Loucy (cell line): ENCODE results near the gene NAGLU.

Source experiments
- EZH2phosphoT487 ChIP-seq: fragments of 200-600 bp; IDR thresholded peaks from 2 replicates; pipeline ENCODE4 v1.6.1; 2018; ENCODE audit warnings: antibody characterized with exemption, mild to moderate bottlenecking, moderate library complexity, borderline replicate concordance
- TF ChIP-seq, protein P1 (sequence below): fragments of 200-600 bp; sonication (generic); conservative IDR thresholded peaks from 2 replicates; pipeline ENCODE4 v1.5.1; 2014; ENCODE audit warnings: mild to moderate bottlenecking, antibody characterized with exemption, low read length

DNA sequence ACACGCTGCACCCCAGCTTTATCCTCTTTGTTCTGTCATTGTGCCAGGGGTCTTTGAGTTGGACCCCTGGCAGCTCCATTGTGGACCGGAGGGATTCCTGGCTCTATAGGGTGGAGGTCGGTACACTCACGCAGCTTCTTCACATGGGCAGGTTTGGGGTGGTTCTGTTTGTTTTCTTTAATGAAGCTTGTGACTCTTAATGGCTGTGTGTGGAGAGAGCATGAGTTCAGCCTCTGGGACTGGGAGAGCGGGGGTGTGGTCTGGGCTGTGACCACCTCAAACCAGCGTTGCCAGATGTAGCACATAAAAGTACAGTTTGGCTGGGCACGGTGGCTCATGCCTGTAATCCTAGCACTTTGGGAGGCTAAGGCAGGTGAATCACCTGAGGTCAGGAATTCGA, 21.2 kb upstream of the NAGLU start:
- TF ChIP-seq, protein P1, sequence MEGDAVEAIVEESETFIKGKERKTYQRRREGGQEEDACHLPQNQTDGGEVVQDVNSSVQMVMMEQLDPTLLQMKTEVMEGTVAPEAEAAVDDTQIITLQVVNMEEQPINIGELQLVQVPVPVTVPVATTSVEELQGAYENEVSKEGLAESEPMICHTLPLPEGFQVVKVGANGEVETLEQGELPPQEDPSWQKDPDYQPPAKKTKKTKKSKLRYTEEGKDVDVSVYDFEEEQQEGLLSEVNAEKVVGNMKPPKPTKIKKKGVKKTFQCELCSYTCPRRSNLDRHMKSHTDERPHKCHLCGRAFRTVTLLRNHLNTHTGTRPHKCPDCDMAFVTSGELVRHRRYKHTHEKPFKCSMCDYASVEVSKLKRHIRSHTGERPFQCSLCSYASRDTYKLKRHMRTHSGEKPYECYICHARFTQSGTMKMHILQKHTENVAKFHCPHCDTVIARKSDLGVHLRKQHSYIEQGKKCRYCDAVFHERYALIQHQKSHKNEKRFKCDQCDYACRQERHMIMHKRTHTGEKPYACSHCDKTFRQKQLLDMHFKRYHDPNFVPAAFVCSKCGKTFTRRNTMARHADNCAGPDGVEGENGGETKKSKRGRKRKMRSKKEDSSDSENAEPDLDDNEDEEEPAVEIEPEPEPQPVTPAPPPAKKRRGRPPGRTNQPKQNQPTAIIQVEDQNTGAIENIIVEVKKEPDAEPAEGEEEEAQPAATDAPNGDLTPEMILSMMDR: no peak
- TF ChIP-seq EZH2phosphoT487: no peak
